ENCODE data around the gene OR6X1.
"Not testable (repeated sequence)": the region's sequence is repeated elsewhere in the genome, so short reads cannot be mapped to it uniquely, and the experiment has no call there.

The OR6X1 gene

GRCh38 chr11:123751781-123752180, 2.5 kb downstream of the OR6X1 start:
- no peak for DNase-seq

GRCh38 chr11:123748349-123748748, 6.0 kb downstream of the OR6X1 start:
- not testable (repeated sequence) for DNase-seq

- no peak for DNase-seq
Observed at GRCh38 chr11:123745764-123746451, 8.4 kb downstream of the OR6X1 start.

GRCh38 chr11:123742724-123743120, 11.6 kb downstream of the OR6X1 start:
- DNase-seq: no peak

- peak; percentile 52 for DNase-seq
Observed at GRCh38 chr11:123742031-123742723, 12.1 kb downstream of the OR6X1 start.

GRCh38 chr11:123741159-123742030, 12.9 kb downstream of the OR6X1 start, which contains the start of gene ZNF202:
Gene ZNF202 (minus strand): TSS chr11:123741660. CDS start chr11:123730888, 10,772 bp downstream.
- DNase-seq: peak; percentile 96

- no peak for DNase-seq
Observed at GRCh38 chr11:123740787-123741158, 13.5 kb downstream of the OR6X1 start.

- DNase-seq: no peak
Observed at GRCh38 chr11:123738374-123738773, 15.9 kb downstream of the OR6X1 start.

GRCh38 chr11:123736769-123737168, 17.5 kb downstream of the OR6X1 start:
- DNase-seq: no peak

- DNase-seq: no peak
Observed at GRCh38 chr11:123729602-123730001, 24.7 kb downstream of the OR6X1 start.

- DNase-seq: no peak
Observed at GRCh38 chr11:123725995-123726655, 28.2 kb downstream of the OR6X1 start.

- DNase-seq: no peak
Observed at GRCh38 chr11:123719452-123719851, 34.9 kb downstream of the OR6X1 start.

- DNase-seq: no peak
Observed at GRCh38 chr11:123718469-123718868, 35.8 kb downstream of the OR6X1 start.

GRCh38 chr11:123718063-123718462, 36.3 kb downstream of the OR6X1 start:
- no peak for DNase-seq

GRCh38 chr11:123712627-123713026, 41.7 kb downstream of the OR6X1 start:
- DNase-seq: not testable (repeated sequence)

GRCh38 chr11:123707606-123708205, 46.6 kb downstream of the OR6X1 start:
- peak; percentile 88 for DNase-seq

GRCh38 chr11:123707206-123707605, 47.1 kb downstream of the OR6X1 start:
- no peak for DNase-seq

- no peak for DNase-seq
Observed at GRCh38 chr11:123704341-123704740, 50.0 kb downstream of the OR6X1 start.

Measured in NCI-H1105 treated with DMSO at 0.1 percent for 48 hours (cell line).